C4-2B (cell line): Measurements from ENCODE around the gene ERC1.

Experiments used
- ZFX ChIP-seq: fragments of 450-650 bp; IDR thresholded peaks from 2 replicates; pipeline ENCODE4 v1.6.1; 2017
- TF ChIP-seq, protein P1 (sequence below): fragments of 450-650 bp; conservative IDR thresholded peaks from 2 replicates; pipeline ENCODE4 v1.5.1; 2017; ENCODE audit warnings: mild to moderate bottlenecking

DNA sequence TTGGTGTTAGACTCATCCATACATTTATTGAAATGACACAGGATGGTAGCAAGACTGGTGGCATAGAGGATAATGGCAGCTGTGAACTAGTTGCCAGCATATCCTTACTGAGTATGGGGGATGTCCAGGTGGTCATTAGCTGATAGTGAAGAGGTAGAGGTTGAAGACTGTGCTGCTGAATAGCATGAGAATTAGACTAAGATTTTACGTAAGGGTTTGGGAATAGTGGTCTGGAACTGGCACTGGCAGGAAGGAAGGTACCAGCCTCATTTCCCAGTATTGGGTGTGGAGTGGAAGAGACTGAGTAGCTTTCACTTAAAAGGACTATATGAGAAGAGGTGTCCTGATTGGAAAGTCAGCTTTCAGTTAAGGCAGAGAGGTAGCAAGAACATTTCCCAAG, 6.5 kb downstream of the ERC1 start:
- TF ChIP-seq, protein P1, sequence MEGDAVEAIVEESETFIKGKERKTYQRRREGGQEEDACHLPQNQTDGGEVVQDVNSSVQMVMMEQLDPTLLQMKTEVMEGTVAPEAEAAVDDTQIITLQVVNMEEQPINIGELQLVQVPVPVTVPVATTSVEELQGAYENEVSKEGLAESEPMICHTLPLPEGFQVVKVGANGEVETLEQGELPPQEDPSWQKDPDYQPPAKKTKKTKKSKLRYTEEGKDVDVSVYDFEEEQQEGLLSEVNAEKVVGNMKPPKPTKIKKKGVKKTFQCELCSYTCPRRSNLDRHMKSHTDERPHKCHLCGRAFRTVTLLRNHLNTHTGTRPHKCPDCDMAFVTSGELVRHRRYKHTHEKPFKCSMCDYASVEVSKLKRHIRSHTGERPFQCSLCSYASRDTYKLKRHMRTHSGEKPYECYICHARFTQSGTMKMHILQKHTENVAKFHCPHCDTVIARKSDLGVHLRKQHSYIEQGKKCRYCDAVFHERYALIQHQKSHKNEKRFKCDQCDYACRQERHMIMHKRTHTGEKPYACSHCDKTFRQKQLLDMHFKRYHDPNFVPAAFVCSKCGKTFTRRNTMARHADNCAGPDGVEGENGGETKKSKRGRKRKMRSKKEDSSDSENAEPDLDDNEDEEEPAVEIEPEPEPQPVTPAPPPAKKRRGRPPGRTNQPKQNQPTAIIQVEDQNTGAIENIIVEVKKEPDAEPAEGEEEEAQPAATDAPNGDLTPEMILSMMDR, result no peak
- TF ChIP-seq ZFX, result no peak
